AG10803 (cell line): ENCODE data around the gene DLG2.
"Not testable (repeated sequence)": the region's sequence is repeated elsewhere in the genome, so short reads cannot be mapped to it uniquely, and the experiment has no call there.

Source experiments
- DNase-seq: peaks from one replicate; pipeline ENCODE4 v3.0.0; 2010; ENCODE audit warnings: low read depth
- H3K4me3 ChIP-seq: 2 replicates; pipeline ENCODE4 v1.5.1; 2011; ENCODE audit warnings: mild to moderate bottlenecking, low read length, control low read depth
- CTCF ChIP-seq: conservative IDR thresholded peaks from 2 replicates; pipeline ENCODE4 v1.5.1; 2011; ENCODE audit warnings: mild to moderate bottlenecking, low read length, control low read depth, inconsistent platforms

The DLG2 gene

GRCh38 chr11:85118151-85118550, 509.0 kb downstream of the DLG2 start:
- DNase-seq, result no peak
- TF ChIP-seq CTCF, result no peak
- no peak overlapping the region for H3K4me3 ChIP-seq

GRCh38 chr11:85115798-85116197, 511.3 kb downstream of the DLG2 start:
- TF ChIP-seq CTCF, result no peak
- no peak for DNase-seq

GRCh38 chr11:85114786-85115185, 512.4 kb downstream of the DLG2 start:
- no peak for DNase-seq
- TF ChIP-seq CTCF, result no peak
- no peak overlapping the region for H3K4me3 ChIP-seq

More at GRCh38 chr11:85115798-85116197, 511.3 kb downstream of the DLG2 start:
- no peak overlapping the region for H3K4me3 ChIP-seq

- H3K4me3 ChIP-seq, DNase-seq: not testable (repeated sequence)
These were observed 516.9 kb downstream of the DLG2 start for GRCh38 chr11:85110246-85110645.

GRCh38 chr11:85109141-85109540, 518.0 kb downstream of the DLG2 start:
- no peak overlapping the region for H3K4me3 ChIP-seq
- TF ChIP-seq CTCF, result no peak
- DNase-seq, result no peak

GRCh38 chr11:85105868-85106267, 521.3 kb downstream of the DLG2 start:
- H3K4me3 ChIP-seq, result no peak overlapping the region
- TF ChIP-seq CTCF, result no peak
- DNase-seq, result no peak

GRCh38 chr11:85099522-85099921, 527.6 kb downstream of the DLG2 start:
- DNase-seq, result no peak
- no peak for TF ChIP-seq CTCF
- H3K4me3 ChIP-seq, result no peak overlapping the region

GRCh38 chr11:85098996-85099395, 528.1 kb downstream of the DLG2 start:
- TF ChIP-seq CTCF, result no peak
- DNase-seq, result no peak
- no peak overlapping the region for H3K4me3 ChIP-seq
